Thyroid gland (tissue), 4 donors: ENCODE data around the gene ERICH6. TPM values are rescaled to one million over a fixed set of nuclear protein-coding genes. Genes with fewer than 3 reads are reported as not detected.

Source experiments
- DNase-seq, 2 donors: peaks; one replicate each; pipeline ENCODE4 v3.0.0-alpha.2; 2019
- H3K27ac ChIP-seq, 3 donors: fragments of 200-600 bp; sonication (generic); 1 replicate in 2 of 3; 2 replicates in 1 of 3; pipeline ENCODE4 v1.5.1; 2016 to 2019; ENCODE audit warnings: mild to moderate bottlenecking in 1 of 3, moderate library complexity in 1 of 3
- H3K27me3 ChIP-seq: fragments of 200-600 bp; sonication (generic); one replicate; pipeline ENCODE4 v1.5.1; 2019
- H3K36me3 ChIP-seq, 2 donors: fragments of 200-600 bp; sonication (generic); one replicate each; pipeline ENCODE4 v1.5.1; 2016 to 2019
- H3K4me1 ChIP-seq, 2 donors: fragments of 200-600 bp; sonication (generic); one replicate each; pipeline ENCODE4 v1.5.1; 2017 to 2019
- H3K4me3 ChIP-seq, 3 donors: fragments of 200-600 bp; sonication (generic); replicated peaks in 1 of 3; 1 replicate in 2 of 3; 2 replicates in 1 of 3; pipeline ENCODE4 v1.5.1; 2016; ENCODE audit warnings: mild to moderate bottlenecking in 1 of 3
- H3K9me3 ChIP-seq: fragments of 200-600 bp; sonication (generic); one replicate; pipeline ENCODE4 v1.5.1; 2017
- POLR2A ChIP-seq, 2 donors: fragments of 450-650 bp; IDR thresholded peaks; one replicate each; pipeline ENCODE4 v1.6.1; 2017; ENCODE audit warnings: antibody characterized with exemption in 2 of 2, mild to moderate bottlenecking in 2 of 2, moderate library complexity in 1 of 2
- WGBS, 2 donors: methylation state at CpG; one replicate each; pipeline ENCODE4 v1.1.5; 2017; 5-methylcytosine and 5-hydroxymethylcytosine counted together
- intact Hi-C: fragments of 100-400 bp; cut with DNase I; formaldehyde crosslinking; loops from one replicate; pipeline ENCODE4 v1.15.1; 2023
- total RNA-seq, 4 donors: library from RNA; depleted of rRNA; stranded (reverse); fragments of >200 nt; gene quantifications; one replicate each; pipeline ENCODE4 v1.2.3, GENCODE V29; 2016
- TF ChIP-seq, protein P1 (sequence below), 6 experiments: fragments of 200-600 bp in 3 of 6; fragments of 450-650 bp in 3 of 6; sonication (generic) in 3 of 6; IDR thresholded peaks; one replicate each; pipeline ENCODE4 v1.5.1; 2016 to 2019; ENCODE audit warnings: antibody characterized with exemption in 6 of 6, mild to moderate bottlenecking in 2 of 6, inconsistent platforms in 1 of 6, moderate library complexity in 1 of 6

The ERICH6 gene
- total RNA-seq, 4 donors from 2014 or later, result 0.11 to 0.27 TPM; not detected in 2

DNA sequence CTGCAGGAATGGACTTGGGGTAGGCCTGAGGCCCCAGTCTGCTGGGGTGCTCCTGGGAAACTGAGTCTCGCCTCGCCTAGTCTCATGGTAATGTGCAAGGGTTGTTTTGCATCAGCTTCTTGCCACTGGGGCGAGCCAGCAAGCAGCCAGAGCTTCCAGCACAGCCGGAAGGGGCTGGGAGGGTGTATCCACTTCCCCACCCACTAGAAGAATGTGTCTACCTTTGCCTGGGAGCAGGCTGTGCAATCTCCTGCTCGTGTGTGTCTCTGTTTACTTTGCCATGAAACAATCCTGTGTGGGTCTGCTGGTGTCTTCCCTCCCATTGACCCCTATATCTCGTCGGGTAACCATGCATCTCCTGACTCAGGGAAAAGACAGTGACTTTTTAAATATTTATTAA lies 21.8 kb upstream of the ERICH6 start:
- no peak for TF ChIP-seq POLR2A (IDR thresholded peaks at IDR 0.05)
- TF ChIP-seq, protein P1, sequence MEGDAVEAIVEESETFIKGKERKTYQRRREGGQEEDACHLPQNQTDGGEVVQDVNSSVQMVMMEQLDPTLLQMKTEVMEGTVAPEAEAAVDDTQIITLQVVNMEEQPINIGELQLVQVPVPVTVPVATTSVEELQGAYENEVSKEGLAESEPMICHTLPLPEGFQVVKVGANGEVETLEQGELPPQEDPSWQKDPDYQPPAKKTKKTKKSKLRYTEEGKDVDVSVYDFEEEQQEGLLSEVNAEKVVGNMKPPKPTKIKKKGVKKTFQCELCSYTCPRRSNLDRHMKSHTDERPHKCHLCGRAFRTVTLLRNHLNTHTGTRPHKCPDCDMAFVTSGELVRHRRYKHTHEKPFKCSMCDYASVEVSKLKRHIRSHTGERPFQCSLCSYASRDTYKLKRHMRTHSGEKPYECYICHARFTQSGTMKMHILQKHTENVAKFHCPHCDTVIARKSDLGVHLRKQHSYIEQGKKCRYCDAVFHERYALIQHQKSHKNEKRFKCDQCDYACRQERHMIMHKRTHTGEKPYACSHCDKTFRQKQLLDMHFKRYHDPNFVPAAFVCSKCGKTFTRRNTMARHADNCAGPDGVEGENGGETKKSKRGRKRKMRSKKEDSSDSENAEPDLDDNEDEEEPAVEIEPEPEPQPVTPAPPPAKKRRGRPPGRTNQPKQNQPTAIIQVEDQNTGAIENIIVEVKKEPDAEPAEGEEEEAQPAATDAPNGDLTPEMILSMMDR (IDR thresholded peaks at IDR 0.05), result no peak
- 87 to 91% methylated on average over 7 of the region's 7 CpGs for WGBS, 2 donors
- Histone ChIP-seq H3K27ac (no peak overlapping the region), H3K9me3 (no peaks in the 10 kb centered on the region), H3K36me3 (no peaks in the 10 kb centered on the region), H3K4me3 (no peak overlapping the region), H3K4me1 (peaks cover 0 to 4% of the 10 kb centered on the region in 2 donors), H3K27me3 (no peaks in the 10 kb centered on the region)
- DNase-seq, result no peak
- intact Hi-C loops, result loop anchor here (5.0 to 10.0 kb wide), 2 partner anchors 59 to 422 kb away; no protein-coding TSS in a partner anchor

DNA sequence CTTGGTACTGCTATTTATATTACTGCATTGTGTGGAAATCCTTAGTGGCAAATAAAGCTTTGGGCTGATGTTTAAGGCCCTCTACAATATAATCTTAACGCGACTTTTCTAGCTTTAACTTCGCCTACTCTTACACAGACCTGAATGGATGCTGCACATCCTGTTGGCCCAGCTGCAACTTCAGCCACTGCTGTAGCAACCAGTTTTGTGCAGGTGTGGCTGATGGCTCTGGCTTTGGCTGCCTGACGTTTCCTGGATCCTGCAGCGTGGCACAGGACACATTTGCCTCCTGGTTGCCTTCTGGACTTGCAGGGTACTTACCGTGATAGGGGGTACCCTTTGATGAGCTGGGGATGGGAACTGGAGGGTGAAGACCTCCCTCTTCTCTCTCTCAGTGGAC lies 20.2 kb upstream of the ERICH6 start:
- Histone ChIP-seq H3K36me3 (no peaks in the 10 kb centered on the region), H3K4me1 (peaks cover 0 to 4% of the 10 kb centered on the region in 2 donors), H3K9me3 (no peaks in the 10 kb centered on the region), H3K27me3 (no peaks in the 10 kb centered on the region), H3K27ac (no peak overlapping the region), H3K4me3 (no peak overlapping the region)
- TF ChIP-seq POLR2A (IDR thresholded peaks at IDR 0.05), result no peak
- TF ChIP-seq, protein P1 (IDR thresholded peaks at IDR 0.05), result no peak
- DNase-seq, result no peak
- intact Hi-C loops, result loop anchor here (5.0 to 10.0 kb wide), 2 partner anchors 61 to 143 kb away; no protein-coding TSS in a partner anchor
- 80 to 82% methylated on average over 6 of the region's 6 CpGs for WGBS, 2 donors

DNA sequence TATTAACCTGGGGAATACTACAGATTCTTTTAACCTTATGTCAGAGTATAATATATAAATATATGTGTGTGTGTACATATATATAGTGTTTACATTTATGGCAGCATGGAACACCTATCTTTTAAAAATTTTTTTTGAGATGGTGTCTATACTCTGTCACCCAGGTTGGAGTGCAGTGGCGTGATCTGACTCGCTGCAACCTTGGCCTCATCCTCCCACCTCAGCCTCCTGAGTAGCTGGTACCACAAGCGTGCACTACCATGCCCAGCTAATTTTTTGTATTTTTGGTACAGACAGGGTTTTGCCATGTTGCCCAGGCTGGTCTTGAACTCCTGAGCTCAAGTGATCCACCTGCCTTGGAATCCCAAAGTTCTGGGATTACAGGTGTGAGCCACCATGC lies 18.5 kb upstream of the ERICH6 start:
- no peak overlapping the region for H3K27ac ChIP-seq
- H3K9me3 ChIP-seq, result no peaks in the 10 kb centered on the region
- H3K27me3 ChIP-seq, result no peaks in the 10 kb centered on the region
- TF ChIP-seq, protein P1 (IDR thresholded peaks at IDR 0.05), result no peak
- no peak for TF ChIP-seq POLR2A (IDR thresholded peaks at IDR 0.05)
- DNase-seq, result no peak
- H3K4me3 ChIP-seq, result no peak overlapping the region
- intact Hi-C loops, result loop anchor here (5.0 to 10.0 kb wide), 2 partner anchors 63 to 145 kb away; no protein-coding TSS in a partner anchor
- no peaks in the 10 kb centered on the region for H3K36me3 ChIP-seq
- WGBS, 2 donors, result 95 to 97% methylated on average over 3 of the region's 3 CpGs
- peaks cover 0 to 4% of the 10 kb centered on the region in 2 donors for H3K4me1 ChIP-seq

DNA sequence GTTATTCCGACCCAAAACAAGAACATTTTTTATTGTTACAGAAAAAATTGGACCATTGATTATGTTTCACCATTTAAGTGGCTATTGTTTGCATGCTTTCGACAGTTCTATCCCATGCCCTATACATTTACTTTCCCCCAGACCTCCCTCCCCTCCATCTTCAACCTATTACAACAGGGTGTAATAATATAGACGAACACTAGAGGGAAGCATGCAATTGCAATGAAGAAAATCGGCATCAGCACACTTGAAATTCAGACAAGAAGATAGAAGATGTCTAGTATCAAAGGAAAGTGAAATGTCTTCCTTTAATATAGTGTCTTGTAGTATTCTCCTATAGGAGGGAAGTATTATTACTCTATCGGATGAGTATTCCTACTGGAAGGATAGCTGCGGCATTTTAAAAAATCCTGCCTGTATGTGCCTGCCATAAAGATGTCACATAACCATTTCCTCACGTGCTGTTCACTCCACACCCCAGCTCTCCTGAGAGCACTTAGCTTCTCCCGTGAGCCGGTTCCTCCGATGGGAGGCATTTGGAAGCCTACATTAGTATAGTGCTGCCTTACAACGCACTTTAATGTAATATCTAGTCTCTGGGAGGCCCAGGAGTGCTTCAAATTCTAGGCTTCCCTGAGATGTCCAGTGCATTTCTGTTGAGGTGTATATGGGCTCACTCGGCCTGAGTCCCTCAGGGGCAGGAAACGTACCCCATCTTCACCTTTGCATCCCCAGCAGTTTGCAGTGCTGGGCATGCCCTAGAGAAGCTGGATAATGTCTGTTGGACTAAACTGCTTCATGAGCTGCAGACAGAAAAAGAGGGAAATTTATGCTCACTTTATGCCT lies 17.8 kb upstream of the ERICH6 start:
- H3K9me3 ChIP-seq, result no peaks in the 10 kb centered on the region
- TF ChIP-seq, protein P1 (IDR thresholded peaks at IDR 0.05), result peak; percentile 57 to 91 (median 81)
- TF ChIP-seq POLR2A (IDR thresholded peaks at IDR 0.05), result no peak
- WGBS, 2 donors, result 18 to 19% methylated on average over 13 of the region's 13 CpGs
- intact Hi-C loops, result loop anchor here (5.0 to 10.0 kb wide), 2 partner anchors 63 to 146 kb away; no protein-coding TSS in a partner anchor
- no peak overlapping the region for H3K4me3 ChIP-seq
- no peaks in the 10 kb centered on the region for H3K27me3 ChIP-seq
- H3K4me1 ChIP-seq, result peaks cover 0 to 4% of the 10 kb centered on the region in 2 donors
- no peaks in the 10 kb centered on the region for H3K36me3 ChIP-seq
- DNase-seq, result peak; percentile 21 to 30
- no peak overlapping the region for H3K27ac ChIP-seq

DNA sequence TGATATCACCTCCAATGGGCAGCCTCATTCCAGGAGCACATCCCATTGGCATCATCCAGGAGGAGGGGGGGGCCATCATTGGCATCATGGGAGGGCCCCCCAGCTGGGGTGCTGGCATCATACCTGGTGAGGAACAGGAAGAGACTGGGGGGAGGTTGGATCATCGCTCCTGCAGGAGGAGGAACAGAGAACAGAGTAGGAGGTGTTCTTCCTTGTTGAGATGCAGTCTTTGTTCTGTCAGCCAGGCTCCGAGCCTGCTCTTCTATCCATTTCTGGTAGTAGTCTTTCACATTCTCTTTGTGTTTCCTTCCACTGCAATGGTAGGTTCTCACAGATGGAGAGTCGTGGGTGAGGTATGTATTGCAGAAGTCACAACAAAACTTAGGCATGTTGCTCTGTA lies 16.7 kb upstream of the ERICH6 start:
- no peaks in the 10 kb centered on the region for H3K27me3 ChIP-seq
- TF ChIP-seq, protein P1 (IDR thresholded peaks at IDR 0.05), result no peak
- TF ChIP-seq POLR2A (IDR thresholded peaks at IDR 0.05), result no peak
- 75 to 82% methylated on average over 3 of the region's 3 CpGs for WGBS, 2 donors
- H3K4me1 ChIP-seq, result peaks cover 0 to 4% of the 10 kb centered on the region in 2 donors
- no peak for DNase-seq
- no peaks in the 10 kb centered on the region for H3K36me3 ChIP-seq
- intact Hi-C loops, result loop anchor here (5.0 to 10.0 kb wide), 2 partner anchors 64 to 147 kb away; no protein-coding TSS in a partner anchor
- H3K4me3 ChIP-seq, result no peak overlapping the region
- H3K27ac ChIP-seq, result no peak overlapping the region
- H3K9me3 ChIP-seq, result no peaks in the 10 kb centered on the region
